ENCODE measurements around the gene DRC7.

DNA sequence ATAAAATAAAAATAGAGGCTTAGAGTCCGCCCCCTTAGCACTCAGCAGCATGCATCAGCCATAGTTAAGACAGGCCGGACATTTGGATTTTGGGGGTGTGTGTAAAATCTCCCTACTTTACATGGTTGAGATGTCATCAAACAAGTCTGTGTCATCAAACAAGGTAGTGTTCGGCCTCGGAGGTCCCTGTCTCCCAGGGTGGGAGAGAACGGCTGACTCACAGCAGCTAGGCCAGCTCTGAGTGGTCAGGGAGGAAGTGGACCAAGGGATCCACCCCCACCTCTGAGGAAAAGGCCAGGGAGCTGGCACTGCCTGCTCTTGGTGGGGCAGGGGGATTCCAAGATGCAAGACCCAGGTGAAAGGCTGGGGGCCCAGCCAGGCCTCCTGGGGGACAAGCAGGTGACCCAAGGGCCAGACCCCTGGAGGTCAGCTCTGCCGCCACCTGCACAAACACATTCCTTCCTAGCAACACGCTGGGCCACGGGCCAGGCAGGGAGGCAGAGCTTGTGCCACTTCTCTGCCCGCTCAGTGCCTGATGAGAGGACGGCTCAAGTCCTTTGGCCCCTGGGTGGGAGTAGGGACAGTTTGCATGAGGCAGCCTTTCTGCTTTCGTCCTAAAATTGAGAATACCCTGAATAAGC is 79.2 kb downstream of the DRC7 start:
- TF ChIP-seq ZNF416 (CRISPR knock-in tag; IDR thresholded peaks at IDR 0.05) (no peak), NR3C1 (CRISPR knock-in tag; conservative IDR thresholded peaks at IDR 0.05; ENCODE audit: low read depth) (no peak), GABPB1 (CRISPR knock-in tag; IDR thresholded peaks at IDR 0.05) (no peak)
- TF ChIP-seq, protein P1, sequence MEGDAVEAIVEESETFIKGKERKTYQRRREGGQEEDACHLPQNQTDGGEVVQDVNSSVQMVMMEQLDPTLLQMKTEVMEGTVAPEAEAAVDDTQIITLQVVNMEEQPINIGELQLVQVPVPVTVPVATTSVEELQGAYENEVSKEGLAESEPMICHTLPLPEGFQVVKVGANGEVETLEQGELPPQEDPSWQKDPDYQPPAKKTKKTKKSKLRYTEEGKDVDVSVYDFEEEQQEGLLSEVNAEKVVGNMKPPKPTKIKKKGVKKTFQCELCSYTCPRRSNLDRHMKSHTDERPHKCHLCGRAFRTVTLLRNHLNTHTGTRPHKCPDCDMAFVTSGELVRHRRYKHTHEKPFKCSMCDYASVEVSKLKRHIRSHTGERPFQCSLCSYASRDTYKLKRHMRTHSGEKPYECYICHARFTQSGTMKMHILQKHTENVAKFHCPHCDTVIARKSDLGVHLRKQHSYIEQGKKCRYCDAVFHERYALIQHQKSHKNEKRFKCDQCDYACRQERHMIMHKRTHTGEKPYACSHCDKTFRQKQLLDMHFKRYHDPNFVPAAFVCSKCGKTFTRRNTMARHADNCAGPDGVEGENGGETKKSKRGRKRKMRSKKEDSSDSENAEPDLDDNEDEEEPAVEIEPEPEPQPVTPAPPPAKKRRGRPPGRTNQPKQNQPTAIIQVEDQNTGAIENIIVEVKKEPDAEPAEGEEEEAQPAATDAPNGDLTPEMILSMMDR (IDR thresholded peaks at IDR 0.05) = no peak
- TF ChIP-seq, protein P2, sequence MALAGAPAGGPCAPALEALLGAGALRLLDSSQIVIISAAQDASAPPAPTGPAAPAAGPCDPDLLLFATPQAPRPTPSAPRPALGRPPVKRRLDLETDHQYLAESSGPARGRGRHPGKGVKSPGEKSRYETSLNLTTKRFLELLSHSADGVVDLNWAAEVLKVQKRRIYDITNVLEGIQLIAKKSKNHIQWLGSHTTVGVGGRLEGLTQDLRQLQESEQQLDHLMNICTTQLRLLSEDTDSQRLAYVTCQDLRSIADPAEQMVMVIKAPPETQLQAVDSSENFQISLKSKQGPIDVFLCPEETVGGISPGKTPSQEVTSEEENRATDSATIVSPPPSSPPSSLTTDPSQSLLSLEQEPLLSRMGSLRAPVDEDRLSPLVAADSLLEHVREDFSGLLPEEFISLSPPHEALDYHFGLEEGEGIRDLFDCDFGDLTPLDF (CRISPR knock-in tag; IDR thresholded peaks at IDR 0.05) = no peak

All from WTC11 (cell line).